Measurements from ENCODE around the gene MAD1L1. TPM values are rescaled to one million over a fixed set of nuclear protein-coding genes. Genes with fewer than 3 reads are reported as not detected.

MAD1L1 gene
- total RNA-seq, 4 donors from 2014 or later: 8.0 to 52.7 (median 26.7) TPM

- Histone ChIP-seq H3K4me1 (peaks cover 0 to 10% (median 0%) of the 10 kb centered on the region in 4 donors), H3K36me3 (no peaks in the 10 kb centered on the region), H3K27me3 (no peaks in the 10 kb centered on the region), H3K9me3 (no peaks in the 10 kb centered on the region), H3K4me3 (no peak overlapping the region), H3K27ac (no peak overlapping the region)
- WGBS, 2 donors (ENCODE audit: low coverage in 1 of 2): 93% methylated on average over 9 of the region's 9 CpGs; no CpG with 5 or more reads in 1 of the 2 donors
- TF ChIP-seq CTCF (IDR thresholded peaks at IDR 0.05) (no peak), POLR2A (IDR thresholded peaks at IDR 0.05) (no peak), POLR2AphosphoS5 (IDR thresholded peaks at IDR 0.05) (no peak), EP300 (IDR thresholded peaks at IDR 0.05; ENCODE audit: low read depth) (no peak)
- DNase-seq: no peak
- intact Hi-C loops (cut with DNase I; ENCODE audit: low total_unique reads): no loop called here
- in situ Hi-C loops (cut with MboI; ENCODE audit: low pct_ligation_motif_present in 1 of 4, low pct_unique_long_range_greater_than_20kb in 1 of 4, low sequenced_read_pairs in 3 of 4): no loop called here
These were observed 20.3 kb upstream of the MAD1L1 start for GRCh38 chr7:2253021-2253420.

- H3K4me3 ChIP-seq: no peak overlapping the region
- intact Hi-C loops (cut with DNase I; ENCODE audit: low total_unique reads) (no loop called here), in situ Hi-C loops (cut with MboI; ENCODE audit: low pct_ligation_motif_present in 1 of 4, low pct_unique_long_range_greater_than_20kb in 1 of 4, low sequenced_read_pairs in 3 of 4) (no loop called here)
- 84% methylated on average over 16 of the region's 24 CpGs; no CpG with 5 or more reads in 1 of the 2 donors for WGBS, 2 donors (ENCODE audit: low coverage in 1 of 2)
- H3K36me3 ChIP-seq: no peaks in the 10 kb centered on the region
- peaks cover 0 to 10% (median 0%) of the 10 kb centered on the region in 4 donors for H3K4me1 ChIP-seq
- no peak for TF ChIP-seq POLR2AphosphoS5 (IDR thresholded peaks at IDR 0.05)
- TF ChIP-seq POLR2A (IDR thresholded peaks at IDR 0.05): no peak
- no peak for TF ChIP-seq EP300 (IDR thresholded peaks at IDR 0.05; ENCODE audit: low read depth)
- TF ChIP-seq CTCF (IDR thresholded peaks at IDR 0.05): no peak
- no peak for DNase-seq
- no peak overlapping the region for H3K27ac ChIP-seq
- H3K9me3 ChIP-seq: no peaks in the 10 kb centered on the region
- no peaks in the 10 kb centered on the region for H3K27me3 ChIP-seq
These were observed 19.4 kb upstream of the MAD1L1 start for GRCh38 chr7:2251841-2252771.

GRCh38 chr7:2251381-2251780 is 18.6 kb upstream of the MAD1L1 start:
- intact Hi-C loops (cut with DNase I; ENCODE audit: low total_unique reads): no loop called here
- Histone ChIP-seq H3K9me3 (no peaks in the 10 kb centered on the region), H3K27ac (no peak overlapping the region), H3K36me3 (no peaks in the 10 kb centered on the region), H3K4me1 (peaks cover 0 to 10% (median 0%) of the 10 kb centered on the region in 4 donors), H3K27me3 (no peaks in the 10 kb centered on the region), H3K4me3 (no peak overlapping the region)
- TF ChIP-seq EP300 (IDR thresholded peaks at IDR 0.05; ENCODE audit: low read depth) (no peak), CTCF (IDR thresholded peaks at IDR 0.05) (no peak), POLR2AphosphoS5 (IDR thresholded peaks at IDR 0.05) (no peak), POLR2A (IDR thresholded peaks at IDR 0.05) (no peak)
- no peak for DNase-seq
- in situ Hi-C loops (cut with MboI; ENCODE audit: low pct_ligation_motif_present in 1 of 4, low pct_unique_long_range_greater_than_20kb in 1 of 4, low sequenced_read_pairs in 3 of 4): no loop called here
- 85% methylated on average over 10 of the region's 10 CpGs; no CpG with 5 or more reads in 1 of the 2 donors for WGBS, 2 donors (ENCODE audit: low coverage in 1 of 2)

- in situ Hi-C loops (cut with MboI; ENCODE audit: low pct_ligation_motif_present in 1 of 4, low pct_unique_long_range_greater_than_20kb in 1 of 4, low sequenced_read_pairs in 3 of 4) (loop anchor here in 3 of 4 donors (10.0 to 25.0 kb wide), 2 partner anchors 95 to 112 kb away; partner anchors contain the start of gene EIF3B (in 2 of the 3)), intact Hi-C loops (cut with DNase I; ENCODE audit: low total_unique reads) (loop anchor here (10.0 kb wide), 1 partner anchor 105 kb away; the partner anchor contains the start of gene EIF3B)
- DNase-seq: no peak
- Histone ChIP-seq H3K36me3 (no peaks in the 10 kb centered on the region), H3K4me3 (no peak overlapping the region), H3K27me3 (no peaks in the 10 kb centered on the region), H3K27ac (peak overlapping the region in 1 of 4 donors; percentile 29), H3K9me3 (no peaks in the 10 kb centered on the region), H3K4me1 (peaks cover 0 to 10% (median 0%) of the 10 kb centered on the region in 4 donors)
- WGBS, 2 donors (ENCODE audit: low coverage in 1 of 2): 82% methylated on average over 25 of the region's 27 CpGs; no CpG with 5 or more reads in 1 of the 2 donors
- TF ChIP-seq CTCF (IDR thresholded peaks at IDR 0.05): no peak
These were observed 17.1 kb upstream of the MAD1L1 start for GRCh38 chr7:2249744-2250323.
